Activated CD4-positive, alpha-beta T cell treated with anti-CD3 and anti-CD28 coated beads, Interleukin-2, amount 50 U/mL, for 1 hour (primary cell): ENCODE results near the gene CFAP70.

Experiments used
- DNase-seq: peaks from one replicate; pipeline ENCODE4 v3.0.0-alpha.2; 2020

Gene CFAP70

GRCh38 chr10:73210395-73211105 is 148.1 kb downstream of the CFAP70 start:
- DNase-seq: no peak

GRCh38 chr10:73209705-73210104 is 149.0 kb downstream of the CFAP70 start:
- no peak for DNase-seq

GRCh38 chr10:73207883-73208282 is 150.8 kb downstream of the CFAP70 start:
- DNase-seq: no peak

GRCh38 chr10:73206385-73206784 is 152.3 kb downstream of the CFAP70 start:
- DNase-seq: no peak

- DNase-seq: no peak
Observed at GRCh38 chr10:73205890-73206289, 152.8 kb downstream of the CFAP70 start.

- no peak for DNase-seq
Observed at GRCh38 chr10:73205081-73205480, 153.6 kb downstream of the CFAP70 start.
